A549 (cell line): ENCODE results near the gene ITIH3. TPM values are rescaled to one million over a fixed set of nuclear protein-coding genes. Genes with fewer than 3 reads are reported as not detected.

Experiments used
- ATAC-seq, 2 experiments: fragments of 200-7000 bp in 1 of 2; fragments of >200 bp in 1 of 2; cut with Nextera tagmentation in 1 of 2; cut with Tn5 transposase in 1 of 2; 3 replicates each; pipeline versions ENCODE4 v1.8.0 to v1.9.1; 2018 to 2020; ENCODE audit warnings: mild to moderate bottlenecking in 1 of 2, moderate library complexity in 1 of 2
- CTCF ChIA-PET: fragments of 300-600 bp; sonication (Branson Sonifier 250); formaldehyde crosslinking; extraction: SDS; loops from one replicate; lab custom pipeline; 2021; ENCODE audit warnings: antibody characterized with exemption, inconsistent platforms; lab: Yijun Ruan, JAX
- POLR2A ChIA-PET: fragments of 350-600 bp; formaldehyde crosslinking; extraction: SDS; loops from one replicate; lab custom pipeline; 2021; ENCODE audit warnings: antibody characterized with exemption, inconsistent platforms; lab: Yijun Ruan, JAX
- DNase-seq, 2 experiments: peaks; one replicate each; pipeline versions ENCODE4 v3.0.0 to v3.0.0-alpha.2; 2011 to 2016; ENCODE audit warnings: low read depth in 1 of 2, low spot score in 1 of 2
- FAIRE-seq: peaks from 2 replicates; lab custom pipeline; 2011; peaks lifted over from hg19 to GRCh38; lab: Jason Lieb, UNC
- H3K27ac ChIP-seq, 2 experiments: fragments of >200 bp; sonication (Bioruptor Twin); formaldehyde crosslinking; 3 replicates each; pipeline ENCODE4 v1.5.1; 2016 to 2017
- H3K4me1 ChIP-seq: fragments of >200 bp; sonication (Bioruptor Twin); formaldehyde crosslinking; 3 replicates; pipeline ENCODE4 v1.6.1; 2016
- H3K4me2 ChIP-seq: fragments of >200 bp; sonication (Bioruptor Twin); formaldehyde crosslinking; 3 replicates; pipeline ENCODE4 v1.6.1; 2016
- H3K4me3 ChIP-seq: fragments of >200 bp; sonication (Bioruptor Twin); formaldehyde crosslinking; 3 replicates; pipeline ENCODE4 v1.5.1; 2016
- H3K9me3 ChIP-seq: fragments of >200 bp; sonication (Bioruptor Twin); formaldehyde crosslinking; 3 replicates; pipeline ENCODE4 v1.6.1; 2016
- ATOH8 ChIP-seq: fragments of 250-450 bp; sonication (Bioruptor Pico); IDR thresholded peaks from 2 replicates; pipeline ENCODE4 v1.5.0; 2020; ENCODE audit warnings: low read depth, mild to moderate bottlenecking, moderate library complexity
- BHLHE40 ChIP-seq: IDR thresholded peaks from 2 replicates; pipeline ENCODE4 v1.6.1; 2012; ENCODE audit warnings: low read depth, low read length, inconsistent platforms
- EHF ChIP-seq: fragments of 250-450 bp; sonication (Bioruptor Pico); IDR thresholded peaks from 2 replicates; pipeline ENCODE4 v1.5.0; 2020; ENCODE audit warnings: mild to moderate bottlenecking
- ESRRA ChIP-seq: fragments of 150-350 bp; IDR thresholded peaks from 2 replicates; pipeline ENCODE4 v1.6.1; 2014; ENCODE audit warnings: mild to moderate bottlenecking, low read length, borderline replicate concordance
- FOSL2 ChIP-seq, 2 experiments: fragments of 450-650 bp in 1 of 2; fragments of >200 bp in 1 of 2; sonication (Bioruptor Twin) in 1 of 2; formaldehyde crosslinking; IDR thresholded peaks; 2 replicates each; pipeline versions ENCODE4 v1.5.0 to v1.6.1; 2016 to 2020; ENCODE audit warnings: mild to moderate bottlenecking in 1 of 2, moderate library complexity in 1 of 2
- FOXS1 ChIP-seq: fragments of 250-450 bp; sonication (Bioruptor Pico); IDR thresholded peaks from 2 replicates; pipeline ENCODE4 v1.5.0; 2020; ENCODE audit warnings: mild to moderate bottlenecking, moderate library complexity
- GATA3 ChIP-seq: IDR thresholded peaks from 2 replicates; pipeline ENCODE4 v1.6.1; 2012; ENCODE audit warnings: borderline replicate concordance
- HES2 ChIP-seq: fragments of >200 bp; sonication (Bioruptor Twin); formaldehyde crosslinking; IDR thresholded peaks from 2 replicates; pipeline ENCODE4 v1.6.1; 2016
- KDM1A ChIP-seq: fragments of 200-600 bp; sonication (generic); IDR thresholded peaks from 2 replicates; pipeline ENCODE4 v1.6.1; 2016; ENCODE audit warnings: low read depth, mild to moderate bottlenecking
- MAFK ChIP-seq: fragments of 450-650 bp; IDR thresholded peaks from 2 replicates; pipeline ENCODE4 v1.6.1; 2014; ENCODE audit not compliant: partially characterized antibody
- MYC ChIP-seq: IDR thresholded peaks from 2 replicates; pipeline ENCODE4 v1.6.1; 2012; ENCODE audit warnings: mild to moderate bottlenecking, inconsistent platforms, low read length, improper control_type of control experiment, borderline replicate concordance
- NFE2L2 ChIP-seq: fragments of 150-350 bp; conservative IDR thresholded peaks from 2 replicates; pipeline ENCODE4 v1.6.1; 2014; ENCODE audit warnings: low read length
- NPAS2 ChIP-seq: fragments of 250-450 bp; sonication (Bioruptor Pico); IDR thresholded peaks from 2 replicates; pipeline ENCODE4 v1.8.0; 2022; ENCODE audit warnings: mild to moderate bottlenecking, moderate library complexity, borderline replicate concordance
- NR3C1 ChIP-seq: fragments of >200 bp; sonication (Bioruptor Twin); formaldehyde crosslinking; IDR thresholded peaks from 3 replicates; pipeline ENCODE4 v1.6.1; 2017
- PBX3 ChIP-seq: IDR thresholded peaks from 2 replicates; pipeline ENCODE4 v1.6.1; 2012
- POLR2AphosphoS2 ChIP-seq: conservative IDR thresholded peaks from 2 replicates; pipeline ENCODE4 v1.6.1; 2012; ENCODE audit warnings: low read length, improper control_type of control experiment, inconsistent platforms
- RCOR1 ChIP-seq: fragments of 150-350 bp; IDR thresholded peaks from 2 replicates; pipeline ENCODE4 v1.6.1; 2014; ENCODE audit warnings: antibody characterized with exemption, low read length, low read depth
- RNF2 ChIP-seq: fragments of 200-600 bp; sonication (generic); IDR thresholded peaks from 2 replicates; pipeline ENCODE4 v1.6.1; 2016; ENCODE audit warnings: low read depth, mild to moderate bottlenecking, antibody characterized with exemption, moderate library complexity, borderline replicate concordance
- SREBF2 ChIP-seq: fragments of 450-650 bp; IDR thresholded peaks from 2 replicates; pipeline ENCODE4 v1.6.1; 2014; ENCODE audit warnings: mild to moderate bottlenecking, moderate library complexity
- TFCP2L1 ChIP-seq: fragments of 250-450 bp; sonication (Bioruptor Pico); IDR thresholded peaks from 2 replicates; pipeline ENCODE4 v1.5.0; 2021; ENCODE audit warnings: mild to moderate bottlenecking
- ZC3H11A ChIP-seq: fragments of 450-650 bp; IDR thresholded peaks from 2 replicates; pipeline ENCODE4 v1.6.1; 2014; ENCODE audit warnings: antibody characterized with exemption, mild to moderate bottlenecking
- ZFP36 ChIP-seq: fragments of 450-650 bp; IDR thresholded peaks from 2 replicates; pipeline ENCODE4 v1.6.1; 2014; ENCODE audit warnings: borderline replicate concordance; ENCODE audit not compliant: partially characterized antibody
- ZSCAN20 ChIP-seq: fragments of 250-450 bp; sonication (Bioruptor Pico); IDR thresholded peaks from 2 replicates; pipeline ENCODE4 v1.8.0; 2022; ENCODE audit warnings: mild to moderate bottlenecking, moderate library complexity
- WGBS: methylation state at CpG from one replicate; pipeline ENCODE4 v1.1.6; 2017; ENCODE audit errors: missing lambda C conversion rate; 5-methylcytosine and 5-hydroxymethylcytosine counted together
- polyA plus RNA-seq, 4 experiments: library from polyadenylated mRNA; depleted of rRNA in 3 of 4; stranded (reverse); fragments of >200 nt; fragmentation: RNase III in 1 of 4; extraction: RNeasy Plus Mini Kit Qiagen cat#74134 plus additional on column Dnase treatment in 1 of 4; gene quantifications; 2 replicates in 3 of 4; 3 replicates in 1 of 4; pipeline ENCODE4 v1.2.3, GENCODE V29; 2011 to 2017
- TF ChIP-seq, protein P1 (sequence below): fragments of 200-600 bp; sonication (generic); IDR thresholded peaks from 2 replicates; pipeline ENCODE4 v1.6.1; 2016; ENCODE audit warnings: antibody characterized with exemption, mild to moderate bottlenecking, moderate library complexity

Gene ITIH3
- polyA plus RNA-seq, 2 of the 4 experiments (the other 2 are of a cell fraction), result 0.09 TPM; not detected in 1

DNA sequence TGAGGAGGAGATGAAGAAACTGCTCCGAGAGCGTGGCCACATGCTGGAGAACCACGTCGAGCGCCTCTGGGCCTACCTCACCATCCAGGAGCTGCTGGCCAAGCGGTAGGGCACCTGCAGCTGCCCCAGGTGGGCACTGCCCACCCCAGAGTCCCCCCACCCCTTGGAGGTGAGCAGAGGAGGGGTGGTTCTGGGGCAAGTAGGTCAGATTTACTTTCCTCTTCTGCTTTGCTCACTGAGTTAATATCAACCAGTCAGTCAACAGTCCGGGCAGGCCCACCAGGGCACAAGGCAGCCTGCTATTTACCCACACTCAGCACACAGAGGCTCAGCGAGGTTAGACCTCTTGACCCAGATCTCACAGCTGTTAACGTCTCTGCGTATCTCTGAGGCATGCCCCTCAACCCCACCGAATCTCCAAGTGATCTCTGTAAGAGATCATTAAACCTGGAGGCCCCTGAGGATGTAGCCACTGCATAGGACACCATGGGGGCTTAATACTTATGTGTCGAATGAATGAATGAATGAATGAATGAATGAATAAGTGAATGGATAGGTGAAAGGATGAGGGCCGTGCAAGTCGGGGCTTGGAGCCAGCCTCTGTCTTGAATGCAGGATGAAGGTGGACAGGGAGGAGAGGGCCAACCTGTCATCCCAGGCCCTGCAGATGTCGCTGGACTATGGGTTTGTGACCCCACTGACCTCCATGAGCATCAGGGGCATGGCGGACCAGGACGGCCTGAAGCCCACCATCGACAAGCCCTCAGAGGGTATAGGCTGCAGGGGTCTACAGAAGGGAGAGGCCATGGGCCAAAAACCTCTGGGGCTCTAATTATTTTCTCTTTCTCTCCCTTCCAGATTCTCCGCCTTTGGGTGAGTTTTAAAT, 8.0 kb upstream of the ITIH3 start:
- FAIRE-seq (no peak), DNase-seq (no peak), ATAC-seq (no peak)
- Histone ChIP-seq H3K4me3 (no peak overlapping the region), H3K4me1 (no peaks in the 10 kb centered on the region), H3K27ac (no peak overlapping the region), H3K4me2 (no peak overlapping the region), H3K9me3 (no peaks in the 10 kb centered on the region)
- POLR2A ChIA-PET, result no interaction called here
- CTCF ChIA-PET, result interaction anchor here (0.6 to 1.8 kb wide), 4 partner anchors 8 to 269 kb away, joined by 3 to 4 read pairs (median 3); no protein-coding TSS in a partner anchor
- TF ChIP-seq NR3C1 (no peak), FOXS1 (CRISPR knock-in tag) (no peak), MYC (no peak), EHF (CRISPR knock-in tag) (no peak), ZC3H11A (no peak), HES2 (no peak), GATA3 (no peak), NFE2L2 (no peak), PBX3 (no peak)
- WGBS, result 46% methylated on average over 14 of the region's 19 CpGs

DNA sequence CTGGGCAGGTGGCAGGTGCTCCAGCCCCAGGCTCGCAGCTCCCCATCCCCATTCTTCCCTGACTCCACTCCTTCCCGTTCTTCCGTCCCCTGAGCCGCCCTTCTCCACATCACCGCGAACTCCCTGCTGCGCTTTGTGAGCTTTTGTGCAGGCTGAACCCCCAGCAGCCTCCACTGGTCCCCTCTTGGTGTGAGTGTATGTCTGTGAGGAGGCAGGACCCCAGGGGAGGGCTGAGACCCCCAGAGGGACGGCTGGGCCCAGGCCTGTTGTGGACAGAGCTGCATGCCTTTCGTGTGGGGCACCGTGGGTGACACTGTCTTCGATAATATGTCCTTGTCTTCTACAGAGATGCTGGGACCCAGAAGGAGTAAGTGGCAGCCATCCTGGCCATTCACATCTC, 7.3 kb upstream of the ITIH3 start:
- ATAC-seq, result no peak; a peak in 1 of 6 replicates
- TF ChIP-seq ATOH8 (no peak), ZFP36 (no peak), ZC3H11A (no peak), FOXS1 (CRISPR knock-in tag) (no peak), MAFK (no peak), ZSCAN20 (CRISPR knock-in tag) (no peak), ESRRA (no peak), BHLHE40 (no peak), KDM1A (no peak), TFCP2L1 (no peak), FOSL2 (IDR thresholded peaks at IDR 0.05) (no peak), FOSL2 (CRISPR knock-in tag; IDR thresholded peaks at IDR 0.05) (no peak), NPAS2 (CRISPR knock-in tag) (no peak), POLR2AphosphoS2 (no peak), RCOR1 (no peak), RNF2 (no peak), SREBF2 (no peak), PBX3 (no peak)
- TF ChIP-seq, protein P1, sequence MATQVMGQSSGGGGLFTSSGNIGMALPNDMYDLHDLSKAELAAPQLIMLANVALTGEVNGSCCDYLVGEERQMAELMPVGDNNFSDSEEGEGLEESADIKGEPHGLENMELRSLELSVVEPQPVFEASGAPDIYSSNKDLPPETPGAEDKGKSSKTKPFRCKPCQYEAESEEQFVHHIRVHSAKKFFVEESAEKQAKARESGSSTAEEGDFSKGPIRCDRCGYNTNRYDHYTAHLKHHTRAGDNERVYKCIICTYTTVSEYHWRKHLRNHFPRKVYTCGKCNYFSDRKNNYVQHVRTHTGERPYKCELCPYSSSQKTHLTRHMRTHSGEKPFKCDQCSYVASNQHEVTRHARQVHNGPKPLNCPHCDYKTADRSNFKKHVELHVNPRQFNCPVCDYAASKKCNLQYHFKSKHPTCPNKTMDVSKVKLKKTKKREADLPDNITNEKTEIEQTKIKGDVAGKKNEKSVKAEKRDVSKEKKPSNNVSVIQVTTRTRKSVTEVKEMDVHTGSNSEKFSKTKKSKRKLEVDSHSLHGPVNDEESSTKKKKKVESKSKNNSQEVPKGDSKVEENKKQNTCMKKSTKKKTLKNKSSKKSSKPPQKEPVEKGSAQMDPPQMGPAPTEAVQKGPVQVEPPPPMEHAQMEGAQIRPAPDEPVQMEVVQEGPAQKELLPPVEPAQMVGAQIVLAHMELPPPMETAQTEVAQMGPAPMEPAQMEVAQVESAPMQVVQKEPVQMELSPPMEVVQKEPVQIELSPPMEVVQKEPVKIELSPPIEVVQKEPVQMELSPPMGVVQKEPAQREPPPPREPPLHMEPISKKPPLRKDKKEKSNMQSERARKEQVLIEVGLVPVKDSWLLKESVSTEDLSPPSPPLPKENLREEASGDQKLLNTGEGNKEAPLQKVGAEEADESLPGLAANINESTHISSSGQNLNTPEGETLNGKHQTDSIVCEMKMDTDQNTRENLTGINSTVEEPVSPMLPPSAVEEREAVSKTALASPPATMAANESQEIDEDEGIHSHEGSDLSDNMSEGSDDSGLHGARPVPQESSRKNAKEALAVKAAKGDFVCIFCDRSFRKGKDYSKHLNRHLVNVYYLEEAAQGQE, result no peak
- TF ChIP-seq, all 56 proteins: peak for 0
- 86% methylated on average over 8 of the region's 11 CpGs for WGBS
- POLR2A ChIA-PET, result no interaction called here
- DNase-seq, result no peak
- Histone ChIP-seq H3K4me1 (no peaks in the 10 kb centered on the region), H3K4me2 (no peak overlapping the region), H3K9me3 (no peaks in the 10 kb centered on the region), H3K27ac (no peak overlapping the region), H3K4me3 (no peak overlapping the region)
- FAIRE-seq, result no peak
- CTCF ChIA-PET, result interaction anchor here (0.6 to 1.8 kb wide), 4 partner anchors 8 to 268 kb away, joined by 3 to 4 read pairs (median 4); no protein-coding TSS in a partner anchor
